Measurements from ENCODE around the gene PHACTR1.

PHACTR1 gene

GRCh38 chr6:13001927-13002326 lies 285.4 kb downstream of the PHACTR1 start:
- H3K27me3 ChIP-seq (ENCODE audit: insufficient read depth, low read length) = no peaks in the 10 kb centered on the region
- no peaks in the 10 kb centered on the region for H3K4me1 ChIP-seq (ENCODE audit: control insufficient read depth, insufficient read depth, low read length, unreplicated experiment)
- H3K27ac ChIP-seq (ENCODE audit: low read depth, low read length) = no peak overlapping the region
- H3K4me3 ChIP-seq (ENCODE audit: low read depth, low read length) = no peak overlapping the region
- H2AFZ ChIP-seq (ENCODE audit: low read length, unreplicated experiment) = no peak overlapping the region
- H3K79me2 ChIP-seq (ENCODE audit: control insufficient read depth, insufficient read depth, low read length, unreplicated experiment) = no peaks in the 10 kb centered on the region
- no peaks in the 10 kb centered on the region for H3K36me3 ChIP-seq (ENCODE audit: insufficient read depth, low read length)

GRCh38 chr6:13004601-13005000 lies 288.0 kb downstream of the PHACTR1 start:
- Histone ChIP-seq H3K27me3 (ENCODE audit: insufficient read depth, low read length) (no peaks in the 10 kb centered on the region), H3K79me2 (ENCODE audit: control insufficient read depth, insufficient read depth, low read length, unreplicated experiment) (no peaks in the 10 kb centered on the region), H3K4me3 (ENCODE audit: low read depth, low read length) (no peak overlapping the region), H3K4me1 (ENCODE audit: control insufficient read depth, insufficient read depth, low read length, unreplicated experiment) (no peaks in the 10 kb centered on the region), H3K36me3 (ENCODE audit: insufficient read depth, low read length) (no peaks in the 10 kb centered on the region), H2AFZ (ENCODE audit: low read length, unreplicated experiment) (no peak overlapping the region), H3K27ac (ENCODE audit: low read depth, low read length) (no peak overlapping the region)

- H3K4me3 ChIP-seq (ENCODE audit: low read depth, low read length) = no peak overlapping the region
- H3K27me3 ChIP-seq (ENCODE audit: insufficient read depth, low read length) = no peaks in the 10 kb centered on the region
- H3K36me3 ChIP-seq (ENCODE audit: insufficient read depth, low read length) = no peaks in the 10 kb centered on the region
- no peak overlapping the region for H3K27ac ChIP-seq (ENCODE audit: low read depth, low read length)
- H3K4me1 ChIP-seq (ENCODE audit: control insufficient read depth, insufficient read depth, low read length, unreplicated experiment) = no peaks in the 10 kb centered on the region
- no peaks in the 10 kb centered on the region for H3K79me2 ChIP-seq (ENCODE audit: control insufficient read depth, insufficient read depth, low read length, unreplicated experiment)
- no peak overlapping the region for H2AFZ ChIP-seq (ENCODE audit: low read length, unreplicated experiment)
These were observed 289.4 kb downstream of the PHACTR1 start for GRCh38 chr6:13005994-13006393.

- H3K36me3 ChIP-seq (ENCODE audit: insufficient read depth, low read length) = no peaks in the 10 kb centered on the region
- no peaks in the 10 kb centered on the region for H3K4me1 ChIP-seq (ENCODE audit: control insufficient read depth, insufficient read depth, low read length, unreplicated experiment)
- no peak overlapping the region for H3K4me3 ChIP-seq (ENCODE audit: low read depth, low read length)
- no peak overlapping the region for H3K27ac ChIP-seq (ENCODE audit: low read depth, low read length)
- no peak overlapping the region for H2AFZ ChIP-seq (ENCODE audit: low read length, unreplicated experiment)
- no peaks in the 10 kb centered on the region for H3K27me3 ChIP-seq (ENCODE audit: insufficient read depth, low read length)
- H3K79me2 ChIP-seq (ENCODE audit: control insufficient read depth, insufficient read depth, low read length, unreplicated experiment) = no peaks in the 10 kb centered on the region
These were observed 290.2 kb downstream of the PHACTR1 start for GRCh38 chr6:13006578-13007300.

GRCh38 chr6:13007744-13008143 lies 291.2 kb downstream of the PHACTR1 start:
- H3K27ac ChIP-seq (ENCODE audit: low read depth, low read length) = no peak overlapping the region
- peaks cover 6% of the 10 kb centered on the region for H3K27me3 ChIP-seq (ENCODE audit: insufficient read depth, low read length)
- no peaks in the 10 kb centered on the region for H3K79me2 ChIP-seq (ENCODE audit: control insufficient read depth, insufficient read depth, low read length, unreplicated experiment)
- H2AFZ ChIP-seq (ENCODE audit: low read length, unreplicated experiment) = no peak overlapping the region
- H3K4me1 ChIP-seq (ENCODE audit: control insufficient read depth, insufficient read depth, low read length, unreplicated experiment) = no peaks in the 10 kb centered on the region
- H3K4me3 ChIP-seq (ENCODE audit: low read depth, low read length) = no peak overlapping the region
- H3K36me3 ChIP-seq (ENCODE audit: insufficient read depth, low read length) = no peaks in the 10 kb centered on the region

- Histone ChIP-seq H3K79me2 (ENCODE audit: control insufficient read depth, insufficient read depth, low read length, unreplicated experiment) (no peaks in the 10 kb centered on the region), H3K27ac (ENCODE audit: low read depth, low read length) (no peak overlapping the region), H3K4me1 (ENCODE audit: control insufficient read depth, insufficient read depth, low read length, unreplicated experiment) (no peaks in the 10 kb centered on the region), H2AFZ (ENCODE audit: low read length, unreplicated experiment) (no peak overlapping the region), H3K4me3 (ENCODE audit: low read depth, low read length) (no peak overlapping the region), H3K36me3 (ENCODE audit: insufficient read depth, low read length) (no peaks in the 10 kb centered on the region), H3K27me3 (ENCODE audit: insufficient read depth, low read length) (peaks cover 18% of the 10 kb centered on the region)
These were observed 292.5 kb downstream of the PHACTR1 start for GRCh38 chr6:13009031-13009430.

- H3K4me3 ChIP-seq (ENCODE audit: low read depth, low read length) = no peak overlapping the region
- no peaks in the 10 kb centered on the region for H3K4me1 ChIP-seq (ENCODE audit: control insufficient read depth, insufficient read depth, low read length, unreplicated experiment)
- H3K79me2 ChIP-seq (ENCODE audit: control insufficient read depth, insufficient read depth, low read length, unreplicated experiment) = no peaks in the 10 kb centered on the region
- H3K36me3 ChIP-seq (ENCODE audit: insufficient read depth, low read length) = no peaks in the 10 kb centered on the region
- no peak overlapping the region for H2AFZ ChIP-seq (ENCODE audit: low read length, unreplicated experiment)
- H3K27ac ChIP-seq (ENCODE audit: low read depth, low read length) = no peak overlapping the region
- peaks cover 23% of the 10 kb centered on the region for H3K27me3 ChIP-seq (ENCODE audit: insufficient read depth, low read length)
These were observed 292.9 kb downstream of the PHACTR1 start for GRCh38 chr6:13009461-13009860.

- Histone ChIP-seq H3K27me3 (ENCODE audit: insufficient read depth, low read length) (peaks cover 38% of the 10 kb centered on the region), H3K27ac (ENCODE audit: low read depth, low read length) (no peak overlapping the region)
These were observed 295.1 kb downstream of the PHACTR1 start for GRCh38 chr6:13011612-13012146.

GRCh38 chr6:13012296-13012695 lies 295.7 kb downstream of the PHACTR1 start:
- Histone ChIP-seq H2AFZ (ENCODE audit: low read length, unreplicated experiment) (no peak overlapping the region), H3K27me3 (ENCODE audit: insufficient read depth, low read length) (peaks cover 38% of the 10 kb centered on the region), H3K27ac (ENCODE audit: low read depth, low read length) (no peak overlapping the region), H3K79me2 (ENCODE audit: control insufficient read depth, insufficient read depth, low read length, unreplicated experiment) (no peaks in the 10 kb centered on the region), H3K4me1 (ENCODE audit: control insufficient read depth, insufficient read depth, low read length, unreplicated experiment) (no peaks in the 10 kb centered on the region), H3K36me3 (ENCODE audit: insufficient read depth, low read length) (no peaks in the 10 kb centered on the region), H3K4me3 (ENCODE audit: low read depth, low read length) (no peak overlapping the region)

More at GRCh38 chr6:13011612-13012146, 295.1 kb downstream of the PHACTR1 start:
- no peaks in the 10 kb centered on the region for H3K36me3 ChIP-seq (ENCODE audit: insufficient read depth, low read length)
- H3K4me3 ChIP-seq (ENCODE audit: low read depth, low read length) = no peak overlapping the region
- H3K79me2 ChIP-seq (ENCODE audit: control insufficient read depth, insufficient read depth, low read length, unreplicated experiment) = no peaks in the 10 kb centered on the region
- no peaks in the 10 kb centered on the region for H3K4me1 ChIP-seq (ENCODE audit: control insufficient read depth, insufficient read depth, low read length, unreplicated experiment)
- H2AFZ ChIP-seq (ENCODE audit: low read length, unreplicated experiment) = no peak overlapping the region

- no peaks in the 10 kb centered on the region for H3K36me3 ChIP-seq (ENCODE audit: insufficient read depth, low read length)
- no peaks in the 10 kb centered on the region for H3K79me2 ChIP-seq (ENCODE audit: control insufficient read depth, insufficient read depth, low read length, unreplicated experiment)
- H3K27me3 ChIP-seq (ENCODE audit: insufficient read depth, low read length) = peaks cover 38% of the 10 kb centered on the region
- no peak overlapping the region for H3K27ac ChIP-seq (ENCODE audit: low read depth, low read length)
- no peak overlapping the region for H3K4me3 ChIP-seq (ENCODE audit: low read depth, low read length)
- H2AFZ ChIP-seq (ENCODE audit: low read length, unreplicated experiment) = no peak overlapping the region
- no peaks in the 10 kb centered on the region for H3K4me1 ChIP-seq (ENCODE audit: control insufficient read depth, insufficient read depth, low read length, unreplicated experiment)
These were observed 296.6 kb downstream of the PHACTR1 start for GRCh38 chr6:13012977-13013680.

Measured in ACC112 (cell line).